Erythroblast (primary cell): ENCODE results near the gene GALNT18.

Experiments used
- GATA1 ChIP-seq: IDR thresholded peaks from 2 replicates; pipeline ENCODE4 v1.6.1; 2011; ENCODE audit warnings: low read depth, mild to moderate bottlenecking, control low read depth, low read length, moderate library complexity
- POLR2A ChIP-seq: IDR thresholded peaks from 2 replicates; pipeline ENCODE4 v1.6.1; 2011; ENCODE audit warnings: mild to moderate bottlenecking, low read length

DNA sequence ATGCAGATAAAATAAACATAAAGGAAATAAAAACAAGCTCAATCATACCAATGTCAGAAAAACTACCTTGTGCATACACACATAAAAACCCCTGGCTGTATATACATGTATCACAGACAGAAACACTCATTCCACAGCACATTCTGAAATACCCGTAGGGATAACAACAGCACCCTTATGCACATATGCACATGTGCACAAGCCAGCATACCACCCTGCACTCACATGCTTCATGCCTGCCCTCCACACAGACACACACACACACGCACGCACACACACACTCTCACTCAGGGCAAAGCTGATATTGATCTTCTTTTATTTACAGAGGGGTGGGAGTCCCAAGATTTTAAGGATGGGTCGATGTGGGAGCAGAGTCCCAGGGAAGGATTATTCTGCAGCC lies 360.9 kb downstream of the GALNT18 start:
- TF ChIP-seq POLR2A: no peak
- no peak for TF ChIP-seq GATA1
